ENCODE data around the gene ROR2. TPM values are rescaled to one million over a fixed set of nuclear protein-coding genes. Genes with fewer than 3 reads are reported as not detected.

The ROR2 gene
- total RNA-seq, result 10 to 100 TPM; 37.4 to 71.8 (median 59.4) TPM

DNA sequence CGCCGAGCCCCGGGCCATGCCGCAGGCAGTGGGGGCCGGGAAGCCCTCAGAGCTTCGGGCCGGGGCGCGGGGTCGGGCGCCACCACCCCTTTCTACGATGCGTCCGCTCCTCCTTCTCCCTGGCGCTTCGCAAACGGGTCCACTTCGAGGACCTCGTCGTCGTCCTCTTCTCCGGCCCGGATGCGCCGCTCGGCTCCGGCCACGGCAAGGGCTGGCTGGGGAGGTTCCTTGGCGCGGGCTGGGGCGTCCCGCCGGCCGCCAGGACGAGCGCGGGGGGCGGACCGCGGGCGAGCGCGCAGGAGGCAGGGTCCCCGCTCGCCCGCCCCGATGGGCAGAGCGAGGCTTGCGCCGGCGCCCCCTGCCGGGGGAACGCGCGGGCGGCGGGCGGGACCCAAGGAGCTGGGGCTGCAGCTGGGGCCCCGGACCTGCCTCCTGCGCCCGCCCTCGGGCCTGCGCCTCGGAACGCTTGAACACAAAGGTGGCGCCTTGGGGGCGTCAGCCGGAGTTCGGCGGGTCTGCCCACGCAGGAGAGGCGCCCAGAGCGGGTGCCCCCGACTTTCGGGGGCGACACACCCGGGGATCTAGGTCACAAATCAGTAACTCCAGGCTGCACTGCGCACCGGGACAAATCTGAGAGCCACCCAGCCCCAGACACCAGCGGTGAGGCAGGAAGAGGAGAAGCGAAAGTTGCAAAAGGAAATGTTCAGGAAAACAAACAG is at the start of gene ROR2:
Gene ROR2 (minus strand): TSS at position 283 of the 719 bp plus-strand sequence.
- no peak for DNase-seq (ENCODE audit: extremely low spot score)
- Histone ChIP-seq H3K4me3 (peak within 1 kb of the TSS; percentile 67 to 85 (median 76)), H3K36me3 (no peaks in the 10 kb centered on the region), H3K27ac (replicated peaks in 1 of 4) (peak within 1 kb of the TSS; percentile 92 to 95 (median 94)), H3K4me1 (peaks cover 15 to 66% (median 58%) of the 10 kb centered on the region in 4 donors), H3K27me3 (peaks cover 0 to 30% (median 1%) of the 10 kb centered on the region in 4 donors), H3K9me3 (peaks cover 0 to 4% (median 0%) of the 10 kb centered on the region in 4 donors)
- 0% methylated on average over 12 of the region's 81 CpGs for WGBS
- TF ChIP-seq, protein P1, sequence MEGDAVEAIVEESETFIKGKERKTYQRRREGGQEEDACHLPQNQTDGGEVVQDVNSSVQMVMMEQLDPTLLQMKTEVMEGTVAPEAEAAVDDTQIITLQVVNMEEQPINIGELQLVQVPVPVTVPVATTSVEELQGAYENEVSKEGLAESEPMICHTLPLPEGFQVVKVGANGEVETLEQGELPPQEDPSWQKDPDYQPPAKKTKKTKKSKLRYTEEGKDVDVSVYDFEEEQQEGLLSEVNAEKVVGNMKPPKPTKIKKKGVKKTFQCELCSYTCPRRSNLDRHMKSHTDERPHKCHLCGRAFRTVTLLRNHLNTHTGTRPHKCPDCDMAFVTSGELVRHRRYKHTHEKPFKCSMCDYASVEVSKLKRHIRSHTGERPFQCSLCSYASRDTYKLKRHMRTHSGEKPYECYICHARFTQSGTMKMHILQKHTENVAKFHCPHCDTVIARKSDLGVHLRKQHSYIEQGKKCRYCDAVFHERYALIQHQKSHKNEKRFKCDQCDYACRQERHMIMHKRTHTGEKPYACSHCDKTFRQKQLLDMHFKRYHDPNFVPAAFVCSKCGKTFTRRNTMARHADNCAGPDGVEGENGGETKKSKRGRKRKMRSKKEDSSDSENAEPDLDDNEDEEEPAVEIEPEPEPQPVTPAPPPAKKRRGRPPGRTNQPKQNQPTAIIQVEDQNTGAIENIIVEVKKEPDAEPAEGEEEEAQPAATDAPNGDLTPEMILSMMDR (IDR thresholded peaks at IDR 0.05), result peak; percentile 71 to 84 (median 83)
- TF ChIP-seq POLR2AphosphoS5 (IDR thresholded peaks at IDR 0.05) (peak; percentile 63 to 88), EP300 (IDR thresholded peaks at IDR 0.05) (no peak)
- intact Hi-C loops (cut with DNase I), result loop anchor here (1.0 to 10.0 kb wide), 2 partner anchors 165 to 175 kb away; partner anchors contain the start of gene SPTLC1

- 36% methylated on average over 8 of the region's 8 CpGs for WGBS
- no peaks in the 10 kb centered on the region for H3K36me3 ChIP-seq
- H3K27ac ChIP-seq (replicated peaks in 1 of 4), result no peak overlapping the region
- DNase-seq (ENCODE audit: extremely low spot score), result no peak
- H3K27me3 ChIP-seq, result peaks cover 0 to 20% (median 0%) of the 10 kb centered on the region in 4 donors
- no peaks in the 10 kb centered on the region for H3K4me1 ChIP-seq
- H3K4me3 ChIP-seq, result no peak overlapping the region
- no peaks in the 10 kb centered on the region for H3K9me3 ChIP-seq
- intact Hi-C loops (cut with DNase I), result no loop called here
- TF ChIP-seq, protein P1 (IDR thresholded peaks at IDR 0.05), result no peak
- TF ChIP-seq EP300 (IDR thresholded peaks at IDR 0.05) (no peak), POLR2A (IDR thresholded peaks at IDR 0.05; ENCODE audit: low read depth) (no peak), POLR2AphosphoS5 (IDR thresholded peaks at IDR 0.05) (no peak)
These were observed 45.1 kb upstream of the ROR2 start for GRCh38 chr9:91995000-91995655.

- TF ChIP-seq, protein P1 (IDR thresholded peaks at IDR 0.05), result no peak
- no peak for TF ChIP-seq POLR2A (IDR thresholded peaks at IDR 0.05; ENCODE audit: low read depth)
- TF ChIP-seq EP300 (IDR thresholded peaks at IDR 0.05), result no peak
- TF ChIP-seq POLR2AphosphoS5 (IDR thresholded peaks at IDR 0.05), result no peak
- Histone ChIP-seq H3K4me1 (no peaks in the 10 kb centered on the region), H3K4me3 (no peak overlapping the region), H3K27ac (replicated peaks in 1 of 4) (no peak overlapping the region), H3K36me3 (no peaks in the 10 kb centered on the region), H3K9me3 (no peaks in the 10 kb centered on the region), H3K27me3 (peaks cover 0 to 20% (median 0%) of the 10 kb centered on the region in 4 donors)
- WGBS, result 43% methylated on average over 4 of the region's 4 CpGs
- intact Hi-C loops (cut with DNase I), result no loop called here
- DNase-seq (ENCODE audit: extremely low spot score), result no peak
These were observed 44.4 kb upstream of the ROR2 start for GRCh38 chr9:91994422-91994821.

GRCh38 chr9:91992461-91993041 is 42.5 kb upstream of the ROR2 start:
- DNase-seq (ENCODE audit: extremely low spot score), result peak; percentile 66
- Histone ChIP-seq H3K27me3 (peaks cover 0 to 20% (median 0%) of the 10 kb centered on the region in 4 donors), H3K4me3 (no peak overlapping the region), H3K9me3 (no peaks in the 10 kb centered on the region), H3K4me1 (no peaks in the 10 kb centered on the region), H3K27ac (replicated peaks in 1 of 4) (no peak overlapping the region), H3K36me3 (no peaks in the 10 kb centered on the region)
- intact Hi-C loops (cut with DNase I), result no loop called here
- no peak for TF ChIP-seq EP300 (IDR thresholded peaks at IDR 0.05)
- no peak for TF ChIP-seq POLR2AphosphoS5 (IDR thresholded peaks at IDR 0.05)
- TF ChIP-seq, protein P1 (IDR thresholded peaks at IDR 0.05), result no peak
- no peak for TF ChIP-seq POLR2A (IDR thresholded peaks at IDR 0.05; ENCODE audit: low read depth)
- 72% methylated on average over 12 of the region's 12 CpGs for whole genome bisulfite sequencing
